ENCODE measurements around the gene KCND3.

DNA sequence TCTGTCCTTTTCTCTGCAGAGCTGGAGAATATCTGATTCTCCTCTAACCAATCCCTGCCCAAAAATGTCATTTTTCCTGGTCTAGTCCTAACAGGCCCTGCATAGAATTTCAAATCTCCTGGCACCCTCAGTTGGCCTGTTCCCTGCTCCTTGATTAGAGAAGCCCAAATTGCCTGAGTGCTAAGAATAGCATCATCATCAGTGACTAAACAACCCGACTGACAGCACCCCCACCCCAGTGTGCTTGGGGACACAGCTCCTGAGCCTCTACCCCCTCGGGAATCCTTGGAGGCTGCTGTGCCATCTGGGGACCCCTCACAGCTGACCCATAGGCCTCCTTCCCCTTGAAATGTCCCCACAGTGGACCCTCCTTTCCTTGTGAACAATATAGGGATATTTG lies 139.4 kb downstream of the KCND3 start:
- TF ChIP-seq CTCF (IDR thresholded peaks at IDR 0.05; ENCODE audit: low read depth, low read length, poor library complexity, severe bottlenecking) (no peak), EZH2phosphoT487 (IDR thresholded peaks at IDR 0.05; ENCODE audit: borderline replicate concordance, low read length) (no peak)
